ENCODE measurements around the gene IL3. TPM values are rescaled to one million over a fixed set of nuclear protein-coding genes. Genes with fewer than 3 reads are reported as not detected.

The IL3 gene
- total and polyA plus RNA-seq, 8 donors = not detected

- intact Hi-C loops (cut with DNase I; ENCODE audit: low total_unique reads) = no loop called here
- Histone ChIP-seq H3K27ac (no peak overlapping the region), H3K27me3 (no peaks in the 10 kb centered on the region), H3K4me1 (no peaks in the 10 kb centered on the region), H3K9me3 (no peaks in the 10 kb centered on the region), H3K4me3 (no peak overlapping the region), H3K36me3 (no peaks in the 10 kb centered on the region)
- 67 to 90% (median 77%) methylated on average over 4 of the region's 4 CpGs for WGBS, 5 donors
- TF ChIP-seq POLR2A (IDR thresholded peaks at IDR 0.05) (no peak), CTCF (IDR thresholded peaks at IDR 0.05) (no peak), EP300 (IDR thresholded peaks at IDR 0.05) (no peak), POLR2AphosphoS5 (IDR thresholded peaks at IDR 0.05) (no peak)
- no peak for DNase-seq
These were observed 7.0 kb upstream of the IL3 start for GRCh38 chr5:132053483-132053882.

DNA sequence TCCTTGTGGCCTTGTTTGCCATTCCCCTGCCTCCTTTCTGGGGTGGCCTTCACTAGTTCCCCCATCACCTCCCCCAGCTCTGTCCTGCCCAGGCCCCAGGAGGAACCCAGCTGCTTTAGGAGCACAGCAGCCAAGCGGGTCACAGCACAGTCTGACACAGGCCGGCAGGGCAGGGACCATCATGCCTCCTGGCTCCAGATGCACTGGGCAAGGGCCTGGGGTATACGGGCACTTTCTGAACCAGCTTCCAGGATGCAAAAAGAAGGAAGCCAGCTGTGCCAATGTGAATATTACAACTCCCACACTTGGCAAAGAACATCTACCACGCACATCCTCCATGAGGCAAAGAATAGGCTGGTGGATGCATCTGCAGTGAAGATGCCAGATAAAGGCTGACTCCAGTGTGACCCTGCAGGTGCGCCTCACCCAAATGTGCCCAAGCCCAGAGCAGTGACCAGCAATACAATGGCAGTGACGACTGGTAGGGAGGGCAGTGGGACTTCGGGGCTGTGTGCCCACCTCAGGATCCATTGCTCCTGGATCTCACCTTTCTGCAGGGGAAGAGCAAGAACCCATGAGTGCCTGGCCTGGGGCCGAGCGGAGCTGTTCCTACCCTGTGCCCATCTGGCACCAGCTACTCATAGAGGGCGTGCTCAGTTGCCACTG, 6.3 kb upstream of the IL3 start:
- Histone ChIP-seq H3K4me1 (no peaks in the 10 kb centered on the region), H3K36me3 (no peaks in the 10 kb centered on the region), H3K9me3 (no peaks in the 10 kb centered on the region), H3K27ac (no peak overlapping the region), H3K27me3 (no peaks in the 10 kb centered on the region), H3K4me3 (no peak overlapping the region)
- peak in 1 of 2 donors; percentile 17 for DNase-seq
- intact Hi-C loops (cut with DNase I; ENCODE audit: low total_unique reads) = no loop called here
- no peak for TF ChIP-seq EP300 (IDR thresholded peaks at IDR 0.05)
- no peak for TF ChIP-seq POLR2A (IDR thresholded peaks at IDR 0.05)
- TF ChIP-seq POLR2AphosphoS5 (IDR thresholded peaks at IDR 0.05) = no peak
- no peak for TF ChIP-seq CTCF (IDR thresholded peaks at IDR 0.05)
- WGBS, 5 donors = 85 to 96% (median 89%) methylated on average over 8 to 10 of the region's 10 CpGs

DNA sequence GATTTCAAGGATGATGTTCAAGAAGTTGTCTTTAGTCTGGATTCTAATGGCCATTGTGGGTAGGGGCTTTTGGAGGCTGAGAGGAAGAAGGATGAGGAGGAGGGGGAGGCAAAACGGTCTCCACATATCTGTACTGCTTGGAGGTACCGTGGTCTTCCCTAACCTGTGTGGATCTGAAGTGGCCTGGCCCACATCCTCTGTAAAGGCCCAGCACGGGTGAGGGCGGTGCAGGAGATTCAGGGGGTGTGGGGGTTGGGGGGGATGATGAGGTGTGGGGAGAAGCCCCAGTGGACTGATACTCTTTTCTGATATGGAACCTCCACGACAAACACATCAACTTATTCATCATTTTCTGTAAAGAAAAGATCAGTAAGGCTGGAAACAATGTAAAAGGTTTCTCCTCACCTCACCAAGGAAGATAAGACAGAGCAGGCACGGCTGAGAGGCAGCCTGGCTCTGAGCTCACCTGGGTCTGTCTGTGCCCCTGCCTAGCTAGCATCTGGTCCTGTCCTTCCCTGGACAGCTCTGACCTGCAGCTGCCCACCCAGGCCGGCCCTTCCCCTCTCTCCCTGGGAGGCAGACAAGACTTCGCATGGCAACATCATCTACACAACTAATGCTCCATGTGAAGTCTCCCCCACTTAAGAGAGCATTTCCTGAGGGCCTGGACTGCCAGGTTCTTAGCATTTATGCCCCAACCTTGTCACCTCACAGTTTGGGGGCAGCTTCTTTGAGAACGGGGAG, 5.6 kb upstream of the IL3 start:
- H3K4me3 ChIP-seq = no peak overlapping the region
- TF ChIP-seq EP300 (IDR thresholded peaks at IDR 0.05) = no peak
- H3K27ac ChIP-seq = no peak overlapping the region
- no peaks in the 10 kb centered on the region for H3K9me3 ChIP-seq
- no peaks in the 10 kb centered on the region for H3K4me1 ChIP-seq
- no peaks in the 10 kb centered on the region for H3K27me3 ChIP-seq
- no peak for DNase-seq
- WGBS, 5 donors = 63 to 78% (median 74%) methylated on average over 9 of the region's 9 CpGs
- intact Hi-C loops (cut with DNase I; ENCODE audit: low total_unique reads) = no loop called here
- H3K36me3 ChIP-seq = no peaks in the 10 kb centered on the region

- DNase-seq = no peak
- Histone ChIP-seq H3K27ac (no peak overlapping the region), H3K4me1 (no peaks in the 10 kb centered on the region), H3K9me3 (no peaks in the 10 kb centered on the region), H3K36me3 (no peaks in the 10 kb centered on the region), H3K27me3 (no peaks in the 10 kb centered on the region), H3K4me3 (no peak overlapping the region)
- 93 to 100% (median 100%) methylated on average over 1 of the region's 1 CpG for WGBS, 5 donors
- TF ChIP-seq POLR2A (IDR thresholded peaks at IDR 0.05) = no peak
- TF ChIP-seq POLR2AphosphoS5 (IDR thresholded peaks at IDR 0.05) = no peak
- no peak for TF ChIP-seq CTCF (IDR thresholded peaks at IDR 0.05)
- TF ChIP-seq EP300 (IDR thresholded peaks at IDR 0.05) = no peak
- intact Hi-C loops (cut with DNase I; ENCODE audit: low total_unique reads) = no loop called here
These were observed 5.0 kb upstream of the IL3 start for GRCh38 chr5:132055441-132055807.
